ENCODE data around the gene CTNNA1. TPM values are rescaled to one million over a fixed set of nuclear protein-coding genes. Genes with fewer than 3 reads are reported as not detected.
A peak's percentile ranks its signal among the peaks of the same experiment; 100 is the strongest.

CTNNA1 gene
- polyA plus RNA-seq, 3 donors, result 56.6 to 84.5 (median 66.2) TPM

GRCh38 chr5:138909734-138910133, 156.5 kb downstream of the CTNNA1 start:
- DNase-seq, result no peak
- intact Hi-C loops (cut with micrococcal nuclease), result no loop called here
- Histone ChIP-seq H3K36me3 (replicated peaks in 1 of 2; ENCODE audit: control insufficient read depth in 1 of 2, insufficient read depth in 2 of 2, low read length in 2 of 2) (peaks cover 36 to 95% of the 10 kb centered on the region in 2 donors), H4K20me1 (ENCODE audit: insufficient read depth, low read length) (peaks cover 5% of the 10 kb centered on the region), H3K4me1 (ENCODE audit: control insufficient read depth in 1 of 2, insufficient read depth in 2 of 2, low read length in 2 of 2) (no peaks in the 10 kb centered on the region), H3K27me3 (ENCODE audit: control insufficient read depth in 2 of 2, insufficient read depth in 2 of 2, low read length in 2 of 2) (no peaks in the 10 kb centered on the region), H3K9me3 (replicated peaks in 1 of 2; ENCODE audit: control insufficient read depth in 1 of 2, insufficient read depth in 1 of 2, low read length in 2 of 2) (no peaks in the 10 kb centered on the region), H2AFZ (ENCODE audit: insufficient read depth, low read depth, low read length, poor library complexity, severe bottlenecking) (no peak overlapping the region), H3K27ac (ENCODE audit: low read depth in 1 of 2, low read length in 2 of 2) (no peak overlapping the region), H3K9ac (ENCODE audit: insufficient read depth, low read length, poor library complexity, severe bottlenecking) (no peak overlapping the region), H3K4me2 (replicated peaks; ENCODE audit: extremely low read depth, low read length, poor library complexity, severe bottlenecking) (no peak overlapping the region), H3K79me2 (ENCODE audit: insufficient read depth, low read length) (no peaks in the 10 kb centered on the region), H3K4me3 (replicated peaks in 1 of 3; ENCODE audit: low read depth in 2 of 3, low read length in 3 of 3) (no peak overlapping the region)
- WGBS (ENCODE audit: insufficient coverage), result 44% methylated on average over 2 of the region's 2 CpGs
- Mint-ChIP-seq H3K36me3 (peaks cover 63 to 82% of the 10 kb centered on the region in 2 donors), H3K9me3 (no peaks in the 10 kb centered on the region), H3K27ac (peak overlapping the region in 1 of 7 donors; percentile 45), H3K27me3 (ENCODE audit: low read depth in 3 of 3) (peaks cover 0 to under 1% (median under 1%) of the 10 kb centered on the region in 3 donors), H3K4me1 (peaks cover 3% of the 10 kb centered on the region), H3K4me3 (no peak overlapping the region)
- no peak for TF ChIP-seq CTCF (IDR thresholded peaks at IDR 0.05)

- Mint-ChIP-seq H3K27ac (peak overlapping the region in 1 of 7 donors; percentile 31), H3K9me3 (no peaks in the 10 kb centered on the region), H3K36me3 (peaks cover 62 to 80% of the 10 kb centered on the region in 2 donors), H3K27me3 (ENCODE audit: low read depth in 3 of 3) (peaks cover 0 to 2% (median 0%) of the 10 kb centered on the region in 3 donors), H3K4me1 (peaks cover 3% of the 10 kb centered on the region), H3K4me3 (no peak overlapping the region)
- TF ChIP-seq CTCF (IDR thresholded peaks at IDR 0.05), result no peak
- no peak overlapping the region for H3K4me3 ChIP-seq (replicated peaks in 1 of 3; ENCODE audit: low read depth in 2 of 3, low read length in 3 of 3)
- H3K79me2 ChIP-seq (ENCODE audit: insufficient read depth, low read length), result no peaks in the 10 kb centered on the region
- H3K9ac ChIP-seq (ENCODE audit: insufficient read depth, low read length, poor library complexity, severe bottlenecking), result no peak overlapping the region
- no peak overlapping the region for H3K4me2 ChIP-seq (replicated peaks; ENCODE audit: extremely low read depth, low read length, poor library complexity, severe bottlenecking)
- no peak overlapping the region for H2AFZ ChIP-seq (ENCODE audit: insufficient read depth, low read depth, low read length, poor library complexity, severe bottlenecking)
- no peak overlapping the region for H3K27ac ChIP-seq (ENCODE audit: low read depth in 1 of 2, low read length in 2 of 2)
- intact Hi-C loops (cut with micrococcal nuclease), result no loop called here
- H3K36me3 ChIP-seq (replicated peaks in 1 of 2; ENCODE audit: control insufficient read depth in 1 of 2, insufficient read depth in 2 of 2, low read length in 2 of 2), result peaks cover 27 to 92% of the 10 kb centered on the region in 2 donors
- H3K9me3 ChIP-seq (replicated peaks in 1 of 2; ENCODE audit: control insufficient read depth in 1 of 2, insufficient read depth in 1 of 2, low read length in 2 of 2), result no peaks in the 10 kb centered on the region
- no peaks in the 10 kb centered on the region for H3K27me3 ChIP-seq (ENCODE audit: control insufficient read depth in 2 of 2, insufficient read depth in 2 of 2, low read length in 2 of 2)
- no peaks in the 10 kb centered on the region for H3K4me1 ChIP-seq (ENCODE audit: control insufficient read depth in 1 of 2, insufficient read depth in 2 of 2, low read length in 2 of 2)
- DNase-seq, result no peak
- H4K20me1 ChIP-seq (ENCODE audit: insufficient read depth, low read length), result peaks cover 5% of the 10 kb centered on the region
- WGBS (ENCODE audit: insufficient coverage), result 69% methylated on average over 4 of the region's 7 CpGs
Measured at GRCh38 chr5:138910546-138911185, 157.4 kb downstream of the CTNNA1 start.

All from CD14-positive monocyte (primary cell).